DMS153 treated with DMSO at 0.1 percent for 48 hours (cell line): ENCODE measurements around the gene PTGIR.
"Not testable (repeated sequence)": the region's sequence is repeated elsewhere in the genome, so short reads cannot be mapped to it uniquely, and the experiment has no call there.

Experiments
- DNase-seq: peaks from one replicate; lab custom pipeline; 2025; ENCODE audit not compliant: unreplicated experiment; lab: John Stamatoyannopoulos, UW

PTGIR gene

DNA sequence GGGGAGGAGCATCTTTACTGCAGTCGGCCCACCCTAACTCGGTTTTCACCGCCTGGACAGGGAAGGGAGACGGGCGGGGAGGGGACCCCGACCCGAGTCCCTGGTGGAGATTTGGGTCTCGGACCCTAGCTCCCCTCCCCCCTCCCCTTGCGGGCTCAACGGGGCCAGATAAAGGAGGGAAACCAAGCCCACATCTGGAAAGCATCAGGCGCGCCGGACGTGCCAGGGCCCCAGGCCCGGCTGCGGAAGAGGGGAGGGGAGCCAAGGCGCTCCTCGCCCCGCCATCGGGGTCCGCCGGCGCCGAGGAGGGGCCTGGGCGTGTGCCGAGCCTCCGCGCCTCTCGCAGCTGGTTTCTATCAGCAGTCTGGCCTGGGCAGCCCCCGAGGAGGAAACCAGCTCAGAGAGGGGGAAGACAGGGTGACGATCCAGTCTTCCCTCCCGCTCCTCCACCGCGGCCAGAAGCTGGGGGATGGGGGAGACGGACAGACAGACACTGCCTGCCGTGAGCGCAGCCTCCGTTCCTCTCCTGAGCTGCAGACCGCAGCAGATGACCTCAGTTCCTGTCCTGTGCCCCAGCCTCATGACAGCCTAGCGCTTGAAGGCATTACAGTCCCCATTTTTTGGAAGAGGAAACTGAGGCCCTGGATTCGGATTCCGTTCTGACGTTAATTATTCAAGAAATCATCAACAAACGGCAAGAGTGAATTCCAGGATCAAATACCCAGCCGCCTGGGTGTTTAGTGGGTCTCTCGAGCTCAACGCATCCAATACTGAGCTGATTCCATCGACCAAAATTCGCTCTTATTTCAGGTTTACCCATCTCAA is 14.7 kb upstream of the PTGIR start:
- no peak for DNase-seq

DNA sequence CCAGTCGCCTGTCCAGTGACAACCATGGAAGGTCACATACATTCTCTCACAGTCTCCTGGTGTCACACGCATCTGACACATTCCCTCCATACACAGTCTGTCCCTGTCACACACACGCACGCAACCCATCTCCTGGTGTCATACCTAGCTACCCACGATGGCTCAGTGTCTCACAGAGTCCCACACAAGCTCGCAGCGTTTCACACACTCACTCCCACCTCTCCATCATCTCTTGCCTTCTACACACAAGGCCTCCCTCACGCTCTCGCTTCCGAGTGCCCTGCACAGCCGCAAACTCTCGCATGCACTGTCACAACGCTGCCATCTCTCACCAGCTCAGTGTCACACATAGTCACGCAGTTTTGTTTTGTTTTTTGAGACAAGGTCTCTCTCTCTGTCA is 12.3 kb upstream of the PTGIR start:
- no peak for DNase-seq

GRCh38 chr19:46635920-46636761 is 11.3 kb upstream of the PTGIR start, which contains the start of gene GNG8:
Gene GNG8 (minus strand): TSS chr19:46636202. CDS start chr19:46634682, 1,520 bp downstream.
- no peak for DNase-seq

DNA sequence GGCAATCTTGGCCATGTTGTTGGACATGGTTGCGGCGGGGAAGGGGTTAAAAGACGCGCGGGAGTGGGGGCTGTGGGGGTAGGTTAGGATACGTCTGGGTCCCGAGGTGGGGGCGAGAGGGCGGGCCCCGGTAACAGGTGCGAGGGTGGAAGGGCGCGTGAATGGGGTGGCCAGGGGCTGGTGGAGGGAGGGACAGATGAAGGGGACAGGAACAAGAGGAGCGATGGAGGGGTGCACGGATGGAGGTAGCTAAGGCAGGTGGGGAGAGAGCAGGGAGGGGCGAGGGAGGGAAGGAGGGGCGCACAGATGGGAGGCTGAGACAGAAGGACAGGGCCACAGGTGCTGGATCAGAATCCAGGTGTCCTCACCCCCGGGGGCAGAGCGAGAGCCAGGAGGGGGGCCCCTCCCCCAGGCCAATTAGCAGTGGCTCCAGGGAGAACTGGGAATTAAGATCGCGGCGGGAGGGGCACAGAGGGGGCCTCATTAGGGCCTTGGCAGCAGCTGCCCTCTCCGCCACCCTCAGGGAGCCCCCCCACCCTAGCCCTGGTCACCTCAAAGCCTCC is 9.8 kb upstream of the PTGIR start:
- no peak for DNase-seq

DNA sequence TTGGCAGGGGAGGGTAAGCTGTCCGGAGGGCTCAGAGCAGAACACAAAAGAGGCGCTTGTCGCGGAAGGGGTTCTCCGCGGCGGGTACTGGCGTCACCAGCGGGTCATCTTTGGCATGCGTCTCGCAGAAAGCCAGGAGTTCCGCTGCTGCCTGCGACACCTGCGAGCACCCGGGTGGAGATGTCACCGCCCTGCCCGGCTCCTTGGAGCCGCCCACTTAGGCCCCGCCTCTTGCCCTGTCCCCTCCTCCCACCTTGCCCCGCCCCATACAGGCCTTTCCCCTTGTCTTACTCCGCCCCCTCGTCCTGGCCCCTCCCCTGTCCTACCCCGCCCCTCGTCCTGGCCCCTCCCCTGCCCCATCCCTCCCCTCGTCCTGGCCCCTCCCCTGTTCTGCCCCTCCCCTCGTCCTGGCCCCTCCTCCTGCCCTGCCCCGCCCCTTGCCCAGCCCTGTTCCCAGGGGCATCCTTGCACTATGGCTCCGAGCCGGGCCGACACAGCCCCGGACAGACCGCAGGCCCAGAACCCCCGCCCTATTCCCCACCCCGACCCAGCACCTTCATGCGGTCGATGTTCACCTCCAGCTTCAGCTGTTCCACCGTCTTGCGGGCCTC is 9.3 kb upstream of the PTGIR start:
- peak; percentile 31 for DNase-seq

DNA sequence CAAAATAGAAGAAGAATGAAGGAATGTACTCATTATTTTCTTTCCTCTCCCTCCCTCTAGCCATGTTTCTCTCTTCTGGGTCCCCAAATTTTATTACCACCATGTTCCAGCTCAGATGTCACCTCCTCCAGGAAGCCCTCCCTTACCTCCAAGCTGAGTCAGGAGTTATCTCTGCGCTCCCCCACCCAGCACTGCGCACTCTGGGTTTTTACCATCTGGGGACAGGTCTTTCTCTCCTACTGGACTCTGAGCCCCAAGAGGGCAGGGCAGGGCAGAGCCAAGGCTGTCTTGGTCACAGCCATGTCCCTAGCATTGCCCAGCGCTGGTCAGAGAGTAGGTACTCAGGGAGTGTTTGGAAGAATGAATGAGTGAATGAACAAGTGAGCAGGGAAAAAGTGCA is 8.2 kb upstream of the PTGIR start:
- DNase-seq: no peak

- DNase-seq: no peak
These were observed 6.6 kb upstream of the PTGIR start for GRCh38 chr19:46631481-46631880.

DNA sequence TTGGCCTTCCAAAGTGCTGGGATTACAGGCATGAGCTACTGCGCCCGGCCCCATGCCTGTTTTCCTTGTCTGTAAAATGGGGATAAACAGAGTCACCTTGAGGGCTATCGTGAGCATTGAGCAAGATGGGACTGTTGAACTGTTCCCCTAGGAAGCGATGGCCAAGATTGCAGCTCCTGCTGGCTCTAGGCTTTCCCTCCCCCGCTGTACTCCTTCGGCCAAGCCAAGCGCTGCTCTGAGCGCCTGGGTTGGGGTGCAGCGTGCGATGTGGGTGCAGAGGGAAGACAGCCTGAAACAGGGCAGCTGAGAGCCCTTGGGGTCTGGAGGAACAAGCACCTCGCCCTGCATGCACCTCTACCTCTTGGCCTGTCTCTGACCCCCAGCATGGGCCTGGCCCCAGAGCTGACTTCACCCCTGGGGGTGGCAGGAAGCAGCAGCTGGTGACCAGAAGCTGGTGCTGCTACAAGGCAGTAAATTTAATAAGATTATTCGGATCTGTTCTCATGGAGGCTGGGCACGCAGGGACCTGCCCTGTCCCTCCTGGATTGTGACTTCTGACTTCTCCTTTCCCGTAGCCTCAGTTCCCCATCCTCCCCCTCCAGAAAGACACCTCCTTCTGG is 5.8 kb upstream of the PTGIR start:
- DNase-seq: no peak

- DNase-seq: no peak
These were observed 4.7 kb upstream of the PTGIR start for GRCh38 chr19:46629546-46630025.

- DNase-seq: not testable (repeated sequence)
These were observed 4.1 kb upstream of the PTGIR start for GRCh38 chr19:46628970-46629369.

DNA sequence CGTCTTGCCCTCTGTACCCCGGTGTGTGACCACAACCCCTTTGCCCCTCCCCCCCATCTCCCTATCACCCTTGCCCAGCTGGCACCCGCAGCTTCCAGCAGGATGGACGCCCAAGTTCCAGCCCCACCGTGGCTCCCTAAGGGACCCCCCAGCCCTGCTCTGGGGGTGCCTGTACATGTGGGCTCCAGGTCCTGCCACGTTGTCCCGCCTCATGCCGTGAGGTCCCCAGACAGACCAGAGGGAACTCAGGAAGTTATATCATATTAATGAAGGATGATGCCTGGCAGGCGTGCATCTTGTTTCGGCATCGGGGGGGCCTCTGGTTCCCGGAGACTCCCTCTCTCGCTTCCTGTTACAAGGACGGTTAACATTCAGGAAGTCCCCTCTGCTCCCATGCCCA is 1.6 kb upstream of the PTGIR start:
- DNase-seq: no peak

DNA sequence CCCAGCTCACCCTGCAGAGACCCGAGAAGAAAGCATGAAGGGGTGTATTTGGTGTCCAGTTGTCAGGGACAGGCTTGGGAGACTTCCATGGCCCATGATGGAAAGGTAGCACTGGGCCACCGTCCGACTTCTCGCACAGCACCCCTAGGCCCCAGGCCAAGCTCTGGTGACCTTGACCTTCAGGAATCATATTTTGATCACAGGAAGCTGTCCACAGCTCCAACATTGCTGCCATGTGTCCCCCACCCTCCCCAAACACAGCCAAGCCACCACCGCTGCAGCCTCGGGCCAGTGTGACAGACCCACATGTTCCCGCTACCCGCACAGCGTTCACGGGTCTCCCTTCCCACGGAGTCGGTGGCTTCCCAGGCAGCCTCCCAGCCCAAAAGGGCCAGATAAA is 842 bp upstream of the PTGIR start:
- no peak for DNase-seq

- DNase-seq: no peak
These were observed 880 bp downstream of the PTGIR start for GRCh38 chr19:46623915-46624502.

DNA sequence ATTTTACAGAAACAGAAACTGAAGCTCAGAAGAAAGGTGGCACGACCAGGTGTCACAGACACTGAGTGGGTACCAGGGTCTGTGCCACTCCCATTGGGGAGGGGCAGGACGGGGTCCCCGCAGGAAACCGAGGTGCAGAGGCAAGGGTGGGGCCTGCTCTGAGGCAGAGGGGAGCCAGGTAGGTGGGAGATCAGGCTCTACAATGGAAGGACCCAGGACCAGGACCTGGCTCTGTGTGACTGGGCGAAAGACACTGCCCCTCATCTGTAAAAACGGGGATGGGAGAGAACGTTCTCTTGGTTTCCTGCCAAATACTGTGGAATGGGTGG is 2.8 kb downstream of the PTGIR start:
- no peak for DNase-seq

DNA sequence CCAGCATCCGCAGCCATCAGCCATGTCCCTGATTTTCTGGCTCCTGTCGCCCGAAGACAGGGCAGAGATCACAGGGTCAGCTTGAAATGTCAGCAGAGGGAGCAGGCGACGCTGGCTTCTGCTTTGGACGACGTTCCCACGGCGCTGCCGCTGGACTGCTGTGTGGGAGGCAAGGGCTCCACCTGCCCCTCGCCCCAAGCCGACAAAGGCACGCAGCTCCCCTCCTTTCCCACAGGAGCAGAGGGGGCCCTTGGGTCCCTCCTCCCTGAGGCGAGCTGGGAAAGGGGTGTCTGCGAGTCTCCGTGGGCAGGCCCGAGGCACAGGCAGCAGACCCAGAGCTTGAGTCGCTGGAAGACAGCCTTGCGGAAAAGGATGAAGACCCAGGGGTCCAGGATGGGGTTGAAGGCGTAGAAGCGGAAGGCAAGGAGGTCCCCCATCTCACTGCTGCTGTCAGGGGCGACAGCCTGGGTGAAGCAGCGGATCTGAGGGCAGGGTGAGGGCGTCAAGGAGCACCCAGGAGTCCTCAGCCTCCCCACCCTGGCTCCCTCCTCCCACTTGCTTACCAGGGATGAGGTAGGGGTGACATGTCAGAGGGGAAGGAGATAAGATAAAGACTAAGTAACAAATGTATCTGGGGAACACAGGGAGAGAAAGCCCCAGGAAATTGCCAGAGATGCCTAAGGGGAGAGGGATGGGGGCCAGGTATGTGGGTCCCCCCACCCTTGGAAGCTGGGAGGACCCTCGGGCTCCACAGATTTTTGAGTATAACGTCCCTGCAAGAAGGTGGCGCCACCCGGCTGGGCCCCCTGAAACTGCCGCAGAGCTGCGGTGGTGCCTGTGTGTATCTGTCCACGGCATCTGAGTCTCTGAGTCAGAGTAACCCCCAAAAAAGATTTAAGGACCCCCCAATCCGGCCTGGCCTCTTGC is 3.4 kb downstream of the PTGIR start:
- DNase-seq: no peak

DNA sequence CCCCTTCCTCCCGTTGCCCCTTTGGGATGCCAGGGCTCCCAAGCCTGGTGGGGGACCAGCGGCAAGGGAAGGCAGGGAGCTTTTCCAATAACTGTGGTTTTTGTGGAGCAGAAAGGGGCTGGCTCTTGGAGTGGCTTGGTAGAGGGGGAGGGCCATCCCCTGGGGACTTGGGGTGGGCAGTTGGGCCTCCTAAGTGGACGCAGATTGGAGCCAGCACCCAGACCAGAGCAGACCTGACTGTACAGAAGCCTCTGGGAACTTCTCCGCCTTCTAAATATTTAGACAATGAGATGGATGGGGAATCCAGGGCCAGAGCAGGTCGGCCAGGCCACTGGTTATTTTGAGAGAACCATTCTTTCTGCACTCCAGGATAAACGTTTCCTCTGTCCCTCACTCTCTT is 4.2 kb downstream of the PTGIR start:
- DNase-seq: no peak

DNA sequence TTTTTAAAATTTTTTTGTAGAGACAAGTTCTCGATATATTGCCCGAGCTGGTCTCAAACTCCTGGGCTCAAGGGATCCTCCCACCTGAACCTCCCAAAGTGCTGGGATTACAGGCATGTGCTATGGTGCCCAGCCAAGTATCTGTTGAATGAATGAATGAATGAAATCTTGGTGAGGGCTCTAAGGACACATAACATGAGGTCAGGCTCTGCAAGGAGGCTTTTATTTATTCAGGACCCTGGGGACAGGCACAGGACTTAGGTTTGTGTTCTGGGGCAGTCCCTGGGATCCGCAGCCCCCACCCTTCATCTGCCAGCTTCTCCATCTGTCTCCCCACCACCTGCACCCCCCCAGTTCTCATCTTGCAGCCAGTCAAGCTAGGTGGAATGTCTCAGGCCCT is 4.6 kb downstream of the PTGIR start:
- DNase-seq: no peak

- no peak for DNase-seq
These were observed 6.1 kb downstream of the PTGIR start for GRCh38 chr19:46618670-46619231.

- no peak for DNase-seq
These were observed 7.3 kb downstream of the PTGIR start for GRCh38 chr19:46617601-46618000.
